BLaER1 (cell line): Measurements from ENCODE around the gene ACOT11.

ENCODE experiments used
- H3K27ac ChIP-seq: shearing (Covaris generic); formaldehyde crosslinking; 2 replicates; pipeline ENCODE4 v1.8.1; 2022
- H3K27me3 ChIP-seq: shearing (Covaris generic); formaldehyde crosslinking; 2 replicates; pipeline ENCODE4 v1.8.1; 2022
- H3K36me3 ChIP-seq: shearing (Covaris generic); formaldehyde crosslinking; 2 replicates; pipeline ENCODE4 v1.8.1; 2022
- H3K4me1 ChIP-seq: shearing (Covaris generic); formaldehyde crosslinking; 2 replicates; pipeline ENCODE4 v1.8.1; 2022
- H3K4me2 ChIP-seq: shearing (Covaris generic); formaldehyde crosslinking; 2 replicates; pipeline ENCODE4 v1.8.1; 2022
- H3K4me3 ChIP-seq: shearing (Covaris generic); formaldehyde crosslinking; 2 replicates; pipeline ENCODE4 v1.8.1; 2022
- H3K9ac ChIP-seq: shearing (Covaris generic); formaldehyde crosslinking; 2 replicates; pipeline ENCODE4 v1.8.1; 2022
- H3K9me3 ChIP-seq: shearing (Covaris generic); formaldehyde crosslinking; 2 replicates; pipeline ENCODE4 v1.8.1; 2022
- H4K20me1 ChIP-seq: shearing (Covaris generic); formaldehyde crosslinking; 2 replicates; pipeline ENCODE4 v1.8.1; 2022
- Cebpa-rat ChIP-seq: shearing (Covaris generic); IDR thresholded peaks from 2 replicates; pipeline ENCODE4 v1.8.1; 2022

ACOT11 gene

GRCh38 chr1:54537611-54538010, 10.4 kb upstream of the ACOT11 start:
- Histone ChIP-seq H3K9me3 (no peaks in the 10 kb centered on the region), H4K20me1 (no peaks in the 10 kb centered on the region), H3K36me3 (no peaks in the 10 kb centered on the region), H3K27ac (no peak overlapping the region), H3K4me1 (peaks cover 20% of the 10 kb centered on the region), H3K9ac (no peak overlapping the region), H3K4me2 (no peak overlapping the region), H3K4me3 (no peak overlapping the region), H3K27me3 (no peaks in the 10 kb centered on the region)
- no peak for TF ChIP-seq Cebpa-rat

- H4K20me1 ChIP-seq = no peaks in the 10 kb centered on the region
- no peaks in the 10 kb centered on the region for H3K36me3 ChIP-seq
- no peaks in the 10 kb centered on the region for H3K9me3 ChIP-seq
- no peak overlapping the region for H3K4me3 ChIP-seq
- no peak overlapping the region for H3K9ac ChIP-seq
- no peaks in the 10 kb centered on the region for H3K27me3 ChIP-seq
- H3K4me2 ChIP-seq = no peak overlapping the region
- no peak overlapping the region for H3K27ac ChIP-seq
- H3K4me1 ChIP-seq = peaks cover 28% of the 10 kb centered on the region
- TF ChIP-seq Cebpa-rat = no peak
Measured at GRCh38 chr1:54538538-54538937, 9.5 kb upstream of the ACOT11 start.

- Histone ChIP-seq H3K27me3 (no peaks in the 10 kb centered on the region), H3K9me3 (no peaks in the 10 kb centered on the region), H3K4me1 (peaks cover 29% of the 10 kb centered on the region), H3K27ac (no peak overlapping the region), H3K4me2 (peak overlapping the region; percentile 98), H3K36me3 (no peaks in the 10 kb centered on the region), H3K4me3 (no peak overlapping the region), H4K20me1 (no peaks in the 10 kb centered on the region), H3K9ac (no peak overlapping the region)
- no peak for TF ChIP-seq Cebpa-rat
Measured at GRCh38 chr1:54540582-54541295, 7.3 kb upstream of the ACOT11 start.

GRCh38 chr1:54542120-54542961, 5.7 kb upstream of the ACOT11 start:
- Histone ChIP-seq H3K4me1 (peaks cover 41% of the 10 kb centered on the region), H3K27me3 (no peaks in the 10 kb centered on the region), H3K36me3 (no peaks in the 10 kb centered on the region), H3K4me2 (peak overlapping the region; percentile 98), H4K20me1 (no peaks in the 10 kb centered on the region), H3K27ac (peak overlapping the region; percentile 72), H3K4me3 (peak overlapping the region; percentile 70), H3K9ac (peak overlapping the region; percentile 76), H3K9me3 (no peaks in the 10 kb centered on the region)
- TF ChIP-seq Cebpa-rat = no peak

GRCh38 chr1:54542962-54543539, 5.0 kb upstream of the ACOT11 start:
- H3K27me3 ChIP-seq = no peaks in the 10 kb centered on the region
- no peaks in the 10 kb centered on the region for H3K9me3 ChIP-seq
- peaks cover 48% of the 10 kb centered on the region for H3K4me1 ChIP-seq
- peak overlapping the region; percentile 76; the same call in 1 of the 2 replicates for H3K9ac ChIP-seq
- peak overlapping the region; percentile 98 for H3K4me2 ChIP-seq
- TF ChIP-seq Cebpa-rat = no peak
- no peaks in the 10 kb centered on the region for H4K20me1 ChIP-seq
- H3K4me3 ChIP-seq = peak overlapping the region; percentile 70
- H3K36me3 ChIP-seq = no peaks in the 10 kb centered on the region
- peak overlapping the region; percentile 72; the same call in 1 of the 2 replicates for H3K27ac ChIP-seq

- Histone ChIP-seq H3K9ac (no peak overlapping the region), H4K20me1 (no peaks in the 10 kb centered on the region), H3K4me2 (no peak overlapping the region), H3K27ac (no peak overlapping the region), H3K4me1 (peaks cover 52% of the 10 kb centered on the region), H3K36me3 (no peaks in the 10 kb centered on the region), H3K27me3 (no peaks in the 10 kb centered on the region), H3K9me3 (no peaks in the 10 kb centered on the region), H3K4me3 (no peak overlapping the region)
- no peak for TF ChIP-seq Cebpa-rat
Measured at GRCh38 chr1:54543729-54544496, 4.1 kb upstream of the ACOT11 start.

- Histone ChIP-seq H3K4me1 (peaks cover 47% of the 10 kb centered on the region), H3K4me3 (no peak overlapping the region), H3K9ac (no peak overlapping the region)
Measured at GRCh38 chr1:54545916-54546635, 2.0 kb upstream of the ACOT11 start.

GRCh38 chr1:54546651-54547401, 1.2 kb upstream of the ACOT11 start:
- Histone ChIP-seq H3K9ac (no peak overlapping the region), H3K27me3 (no peaks in the 10 kb centered on the region), H3K4me1 (peaks cover 39% of the 10 kb centered on the region), H3K36me3 (no peaks in the 10 kb centered on the region), H3K4me2 (peak overlapping the region; percentile 76), H3K4me3 (no peak overlapping the region), H3K9me3 (no peaks in the 10 kb centered on the region), H4K20me1 (no peaks in the 10 kb centered on the region), H3K27ac (no peak overlapping the region)
- no peak for TF ChIP-seq Cebpa-rat

More at GRCh38 chr1:54545916-54546635, 2.0 kb upstream of the ACOT11 start:
- Histone ChIP-seq H3K27me3 (no peaks in the 10 kb centered on the region), H3K27ac (no peak overlapping the region), H3K9me3 (no peaks in the 10 kb centered on the region), H4K20me1 (no peaks in the 10 kb centered on the region), H3K4me2 (peak overlapping the region; percentile 1; the same call in 1 of the 2 replicates), H3K36me3 (no peaks in the 10 kb centered on the region)
- TF ChIP-seq Cebpa-rat = no peak
